Measurements from ENCODE around the gene HAUS3.
"Not testable (repeated sequence)": the region's sequence is repeated elsewhere in the genome, so short reads cannot be mapped to it uniquely, and the experiment has no call there.

The HAUS3 gene

DNA sequence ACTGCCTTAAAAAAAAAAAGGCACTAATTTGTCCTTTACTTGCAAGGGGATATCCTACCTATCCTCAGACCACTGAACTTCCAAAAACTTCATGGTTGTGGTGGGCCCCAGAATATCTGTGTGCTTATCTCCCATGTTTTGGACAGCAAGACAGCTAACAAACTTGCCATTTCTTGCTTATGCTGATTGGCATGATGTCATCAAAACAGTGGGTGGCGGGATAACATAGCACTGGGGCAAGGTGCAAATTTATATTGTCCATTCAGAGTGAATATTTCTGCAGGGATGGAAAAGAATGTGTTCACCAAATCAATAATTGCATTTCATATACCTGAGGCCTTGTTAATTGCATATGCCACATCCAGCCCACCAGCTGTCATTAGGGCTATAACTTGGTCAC is 23.5 kb downstream of the HAUS3 start:
- DNase-seq: no peak

DNA sequence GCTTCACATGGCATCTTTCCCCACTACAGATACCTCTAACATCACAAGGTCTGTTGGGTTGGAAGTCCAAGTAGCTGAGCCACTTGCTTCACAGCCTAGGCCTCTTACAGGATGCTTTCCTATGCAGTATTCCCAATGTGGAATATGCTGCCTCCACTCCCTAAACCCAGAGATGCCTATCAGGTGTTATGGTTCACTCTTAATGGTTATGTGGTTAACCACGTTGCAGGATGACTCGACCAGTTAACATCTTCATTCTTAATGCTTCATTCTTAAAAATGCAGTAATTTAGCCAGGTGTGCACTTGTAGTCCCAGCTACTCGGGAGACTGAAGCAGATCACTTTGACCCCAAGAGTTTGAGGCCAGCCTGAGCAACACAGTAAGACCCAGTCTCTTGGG is 24.2 kb downstream of the HAUS3 start:
- DNase-seq: no peak

DNA sequence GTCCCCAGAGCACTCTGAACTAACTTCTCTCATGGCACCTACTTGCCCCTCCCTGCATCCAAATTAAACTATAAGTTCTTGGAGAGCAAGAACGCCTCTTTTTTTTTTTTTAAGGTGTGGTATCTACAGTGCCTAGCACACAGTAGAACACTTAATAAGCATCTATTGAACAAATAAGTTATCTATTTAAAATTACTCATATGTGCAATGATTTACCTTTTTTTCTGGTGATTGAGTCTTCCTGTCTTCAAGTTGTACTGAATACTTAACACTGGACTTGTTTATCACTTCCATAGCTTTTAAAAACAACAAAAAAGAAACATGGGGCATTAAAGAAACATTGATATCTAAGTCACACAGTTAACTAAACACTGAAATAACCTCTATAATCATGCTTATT is 29.1 kb downstream of the HAUS3 start:
- DNase-seq: no peak

DNA sequence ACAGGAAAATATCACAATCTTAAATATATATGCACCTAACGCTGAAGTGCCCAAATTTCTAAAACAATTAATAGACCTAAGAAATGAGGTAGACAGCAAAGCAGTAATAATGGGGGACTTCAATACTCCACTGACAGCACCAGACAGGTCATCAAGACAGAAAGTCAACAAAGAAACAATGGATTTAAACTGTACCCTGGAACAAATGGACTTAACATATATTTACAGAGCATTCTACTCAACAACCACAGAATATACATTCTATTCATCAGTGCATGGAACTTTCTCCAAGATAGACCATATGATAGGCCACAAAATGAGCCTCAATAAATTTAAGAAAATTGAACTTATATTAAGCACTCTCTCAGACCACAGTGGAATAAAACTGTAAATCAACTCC is 39.1 kb downstream of the HAUS3 start:
- DNase-seq: not testable (repeated sequence)

DNA sequence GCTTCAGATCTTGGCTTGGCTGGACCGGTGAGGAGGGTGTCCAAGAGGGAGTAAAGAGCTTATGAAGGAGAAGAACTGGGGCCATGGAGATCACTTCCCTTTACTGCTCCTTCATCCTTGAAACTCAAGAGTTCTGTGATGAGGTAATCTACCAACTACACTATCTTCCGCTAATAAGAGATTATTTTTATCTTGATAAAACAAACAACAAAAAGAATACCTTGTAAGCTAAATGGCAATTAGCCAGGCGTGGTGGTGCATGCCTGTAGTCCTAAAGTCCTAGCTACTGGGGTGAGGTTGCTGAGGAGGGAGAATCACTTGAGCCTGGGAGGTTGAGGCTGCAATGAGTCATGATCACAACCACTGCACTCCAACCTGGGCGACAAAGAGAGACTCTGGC is 47.4 kb downstream of the HAUS3 start:
- DNase-seq: no peak

DNA sequence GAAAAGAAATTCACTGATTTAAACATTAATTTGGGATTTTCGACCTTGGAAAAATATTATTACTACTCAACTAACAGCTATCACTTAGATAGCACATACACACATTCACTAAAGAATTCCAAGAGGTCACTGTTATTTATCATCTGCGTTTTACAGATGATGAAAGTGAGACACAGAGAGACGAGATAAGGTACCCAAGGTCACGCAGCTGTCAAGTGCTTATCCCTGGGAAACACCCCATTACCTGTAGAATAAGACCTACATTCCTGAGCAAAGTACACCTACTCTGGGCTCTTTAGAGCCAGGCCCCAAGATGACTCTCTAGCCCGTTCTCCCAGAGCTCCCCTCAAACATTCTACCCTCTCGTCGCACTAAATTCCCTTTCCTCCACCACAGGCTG is 48.6 kb downstream of the HAUS3 start:
- no peak for DNase-seq

DNA sequence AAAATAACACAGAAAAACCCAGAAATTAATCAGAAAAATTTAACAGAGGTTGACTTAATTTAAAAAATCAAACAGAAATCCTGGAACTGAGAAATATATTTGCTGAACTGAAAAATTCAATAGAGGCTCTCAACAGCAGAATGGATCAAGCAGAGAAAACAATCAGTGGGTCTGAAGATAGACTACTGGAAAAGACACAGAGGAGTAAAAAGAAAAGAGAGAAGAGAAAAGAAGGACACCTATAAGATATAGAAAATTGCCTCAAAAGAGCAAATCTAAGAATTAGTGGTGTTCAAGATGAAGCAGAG is 55.1 kb downstream of the HAUS3 start:
- DNase-seq: no peak

DNA sequence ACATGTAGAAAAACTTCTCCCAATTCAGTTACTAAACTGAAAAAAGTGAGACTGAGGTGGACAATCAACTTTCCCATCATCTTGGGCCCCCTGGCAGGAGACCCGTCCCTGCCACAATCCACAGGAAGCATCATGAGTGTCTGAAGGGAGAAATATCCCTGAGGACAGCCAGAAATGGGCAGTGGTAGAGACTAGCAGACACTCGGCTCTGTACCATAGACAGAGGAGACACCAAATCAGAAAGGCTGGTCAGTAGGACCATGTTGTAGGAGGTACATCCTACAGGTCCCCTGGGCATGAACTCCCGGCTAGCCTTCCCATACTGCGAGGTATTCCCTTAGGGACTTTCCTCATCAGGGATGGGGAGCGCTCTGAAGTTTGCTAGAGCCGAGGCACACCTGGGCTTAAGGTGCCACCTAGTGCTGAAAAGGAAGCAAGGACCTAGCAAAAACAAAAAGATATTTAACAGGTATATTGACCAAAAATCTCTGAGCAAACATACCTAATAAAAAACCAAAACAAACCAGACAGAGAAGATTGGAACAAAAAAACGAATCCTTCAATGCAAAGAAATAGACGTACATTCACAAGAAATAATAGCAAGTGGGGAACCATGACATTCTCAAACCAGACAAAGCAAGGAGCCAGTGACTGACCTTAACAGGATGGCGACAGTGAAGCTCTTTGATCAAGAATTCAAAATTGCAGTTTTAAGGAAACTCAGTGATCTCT is 55.6 kb downstream of the HAUS3 start:
- DNase-seq: peak; percentile 38

DNA sequence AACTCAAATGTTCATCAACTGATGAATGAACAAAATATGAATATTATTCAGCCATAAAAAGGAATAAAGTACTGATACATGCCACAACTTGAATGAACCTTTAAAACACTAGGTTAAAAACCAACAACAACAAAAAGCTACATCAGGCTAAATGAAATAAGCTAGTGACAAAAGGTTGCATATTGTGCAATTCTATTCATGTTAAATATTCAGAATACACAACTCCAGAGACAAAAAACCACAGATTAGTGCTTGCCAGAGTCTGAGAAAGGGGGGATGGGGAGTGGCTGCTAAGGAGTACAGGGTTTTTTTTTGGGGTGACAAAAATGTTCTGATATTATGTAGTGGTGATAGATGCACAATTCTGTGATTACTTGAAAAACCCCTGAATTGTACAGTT is 58.5 kb downstream of the HAUS3 start:
- no peak for DNase-seq

DNA sequence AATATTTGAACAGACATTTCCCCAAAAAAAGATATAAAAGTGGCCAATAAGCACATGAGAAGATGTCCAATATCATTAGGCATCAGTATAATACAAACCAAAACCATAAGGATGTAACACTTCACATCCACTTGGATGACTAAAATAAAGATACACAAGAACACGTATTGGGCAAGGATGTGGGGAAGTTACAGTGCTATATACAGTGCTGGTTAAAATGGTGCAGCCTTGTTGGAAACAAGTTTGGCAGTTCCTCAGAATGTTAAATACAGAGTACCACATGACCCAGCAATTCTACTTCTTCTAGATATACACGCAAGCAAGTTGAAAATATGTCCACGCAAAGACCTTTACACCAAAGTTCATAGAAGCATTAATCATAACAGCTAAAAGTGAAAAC is 58.9 kb downstream of the HAUS3 start:
- DNase-seq: no peak

DNA sequence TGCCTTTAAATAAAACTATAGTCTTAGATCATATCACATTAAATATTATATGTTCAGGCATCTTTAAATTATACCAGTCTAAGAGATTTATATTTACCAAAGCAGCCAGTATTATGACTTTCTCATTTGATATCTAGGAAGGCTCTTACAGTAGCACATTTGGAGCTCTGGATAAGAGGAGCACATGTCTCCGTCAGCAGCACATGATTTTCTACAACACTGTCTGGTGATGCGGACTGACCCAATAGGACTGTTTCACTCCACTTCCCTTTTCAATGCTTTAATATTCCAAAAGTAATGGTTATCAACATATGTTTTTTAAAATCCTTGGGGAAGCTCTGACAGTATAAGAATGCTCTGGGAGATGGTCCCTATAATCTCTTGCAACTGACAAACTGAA is 61.5 kb downstream of the HAUS3 start:
- DNase-seq: no peak

DNA sequence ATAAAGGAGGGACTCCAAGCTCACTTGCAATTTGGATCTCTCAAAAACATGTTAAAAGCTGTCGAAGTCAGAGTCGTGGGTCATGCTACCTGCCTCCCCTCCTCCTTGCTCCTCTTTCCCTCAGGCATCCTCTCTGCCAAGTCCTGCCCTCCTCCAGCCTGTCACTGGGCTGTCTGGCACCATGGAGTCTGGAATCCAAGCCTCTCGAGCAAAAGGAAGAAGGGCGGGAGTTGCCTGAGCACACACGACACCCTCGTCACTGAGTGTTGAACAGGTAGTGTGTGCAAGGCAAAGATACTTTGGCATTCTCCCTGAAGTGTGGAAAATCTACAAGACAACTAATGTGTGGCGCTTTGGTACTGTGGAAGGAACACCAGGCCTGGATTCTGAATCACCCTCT is 62.2 kb downstream of the HAUS3 start:
- no peak for DNase-seq

DNA sequence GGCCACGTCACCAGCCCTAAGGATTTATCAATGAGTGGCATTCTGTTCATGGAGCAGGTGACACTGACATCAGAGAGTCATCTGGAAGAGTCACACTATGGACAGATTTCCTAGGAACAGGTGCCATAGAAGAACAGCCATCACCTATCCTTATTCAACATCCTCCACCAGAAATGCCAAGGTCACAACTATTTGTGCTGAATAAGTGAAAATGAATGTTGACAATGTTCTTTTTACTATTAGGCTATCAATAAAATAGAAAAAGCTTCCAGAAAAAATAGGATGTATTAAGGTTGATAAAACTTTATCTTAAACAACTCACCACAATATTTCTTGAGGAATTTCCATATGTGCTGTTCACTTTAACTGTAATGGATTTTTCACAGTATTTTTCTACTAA is 62.9 kb downstream of the HAUS3 start:
- no peak for DNase-seq

Data from NCI-H526 treated with DMSO at 0.1 percent for 48 hours (cell line).